HepG2 (cell line): ENCODE measurements around the gene PSMB10. TPM values are rescaled to one million over a fixed set of nuclear protein-coding genes. Genes with fewer than 3 reads are reported as not detected.

Source experiments
- ASH2L ChIP-seq: fragments of 300-600, 200-600 bp; sonication (generic); IDR thresholded peaks from 2 replicates; pipeline ENCODE4 v1.7.0; 2017; ENCODE audit warnings: low read depth, mild to moderate bottlenecking, moderate library complexity, mixed read lengths, low read length; ENCODE audit not compliant: insufficient read length
- CC2D1A ChIP-seq: sonication (generic); formaldehyde crosslinking; IDR thresholded peaks from 2 replicates; pipeline ENCODE4 v1.8.1; 2023; ENCODE audit warnings: mild to moderate bottlenecking, missing genetic modification reagents
- EP300 ChIP-seq, 3 experiments: sonication (generic) in 1 of 3; formaldehyde crosslinking in 1 of 3; IDR thresholded peaks; 2 replicates each; pipeline versions ENCODE4 v1.5.1 to v1.6.1; 2011 to 2020; ENCODE audit warnings: low read depth in 2 of 3, low read length in 2 of 3, borderline replicate concordance in 1 of 3, improper control_type of control experiment in 1 of 3, mild to moderate bottlenecking in 1 of 3, missing genetic modification reagents in 1 of 3, moderate library complexity in 1 of 3
- ETV5 ChIP-seq: IDR thresholded peaks from 2 replicates; pipeline ENCODE4 v1.6.1; 2018; ENCODE audit warnings: missing biosample characterization, missing genetic modification reagents, inconsistent platforms, borderline replicate concordance
- GATAD2A ChIP-seq: IDR thresholded peaks from 2 replicates; pipeline ENCODE4 v1.6.1; 2016
- GLI4 ChIP-seq: sonication (generic); formaldehyde crosslinking; IDR thresholded peaks from 2 replicates; pipeline ENCODE4 v1.5.1; 2020; ENCODE audit warnings: missing genetic modification reagents, mild to moderate bottlenecking, moderate library complexity, borderline replicate concordance
- HOXA7 ChIP-seq: sonication (generic); formaldehyde crosslinking; IDR thresholded peaks from 2 replicates; pipeline ENCODE4 v1.8.1; 2022; ENCODE audit warnings: mild to moderate bottlenecking, missing genetic modification reagents, moderate library complexity
- PHB2 ChIP-seq: fragments of 450-650 bp; IDR thresholded peaks from 2 replicates; pipeline ENCODE4 v1.6.1; 2018; ENCODE audit not compliant: partially characterized antibody
- ZFX ChIP-seq: sonication (generic); formaldehyde crosslinking; IDR thresholded peaks from 2 replicates; pipeline ENCODE4 v1.4.0; 2020; ENCODE audit warnings: mild to moderate bottlenecking, low read depth, missing genetic modification reagents, moderate library complexity
- ZNF101 ChIP-seq: sonication (generic); formaldehyde crosslinking; IDR thresholded peaks from 2 replicates; pipeline ENCODE4 v1.4.0; 2020; ENCODE audit warnings: mild to moderate bottlenecking, low read depth, missing genetic modification reagents, borderline replicate concordance
- ZNF251 ChIP-seq: sonication (generic); formaldehyde crosslinking; IDR thresholded peaks from 2 replicates; pipeline ENCODE4 v1.9.0; 2021; ENCODE audit warnings: mild to moderate bottlenecking, missing genetic modification reagents
- ZNF33A ChIP-seq: sonication (generic); formaldehyde crosslinking; IDR thresholded peaks from 2 replicates; pipeline ENCODE4 v1.5.1; 2020; ENCODE audit warnings: missing genetic modification reagents, mild to moderate bottlenecking, moderate library complexity, borderline replicate concordance
- ZNF543 ChIP-seq: sonication (generic); formaldehyde crosslinking; IDR thresholded peaks from 2 replicates; pipeline ENCODE4 v1.4.0; 2020; ENCODE audit warnings: mild to moderate bottlenecking, missing genetic modification reagents
- ZNF670 ChIP-seq: sonication (generic); formaldehyde crosslinking; IDR thresholded peaks from 2 replicates; pipeline ENCODE4 v1.8.0; 2022; ENCODE audit warnings: mild to moderate bottlenecking, missing genetic modification reagents, borderline replicate concordance
- polyA plus RNA-seq, 8 experiments: library from polyadenylated mRNA; depleted of rRNA in 3 of 8; stranded (reverse) in 7 of 8; unstranded in 1 of 8; fragments of >200 nt; fragmentation: Illumina TruSeq in 4 of 8; extraction: Trizol in 4 of 8; gene quantifications; 2 replicates each; pipeline versions ENCODE4 v1.2.1 to v1.2.3, GENCODE V29; 2011 to 2016; ENCODE audit warnings: low read depth in 4 of 8, missing spikeins in 1 of 8, mixed read lengths in 1 of 8; ENCODE audit not compliant: insufficient read depth in 1 of 8
- total RNA-seq, 5 experiments: library from RNA; depleted of rRNA; stranded (reverse); fragments of >200 nt; fragmentation: Illumina TruSeq; extraction: Trizol; gene quantifications; 2 replicates each; pipeline ENCODE4 v1.2.3, GENCODE V29; 2016; ENCODE audit warnings: low read depth in 1 of 5
- TF ChIP-seq, protein P1 (sequence below): sonication (generic); formaldehyde crosslinking; IDR thresholded peaks from 2 replicates; pipeline ENCODE4 v1.4.0; 2020; ENCODE audit warnings: missing genetic modification reagents, borderline replicate concordance
- TF ChIP-seq, protein P2 (sequence below): sonication (generic); formaldehyde crosslinking; IDR thresholded peaks from 2 replicates; pipeline ENCODE4 v1.4.0; 2020; ENCODE audit warnings: missing genetic modification reagents
- TF ChIP-seq, protein P3 (sequence below): sonication (generic); formaldehyde crosslinking; conservative IDR thresholded peaks from 2 replicates; pipeline ENCODE4 v1.8.0; 2022; ENCODE audit warnings: mild to moderate bottlenecking, moderate library complexity, missing genetic modification reagents
- TF ChIP-seq, protein P4 (sequence below): sonication (generic); formaldehyde crosslinking; IDR thresholded peaks from 2 replicates; pipeline ENCODE4 v1.9.0; 2022; ENCODE audit warnings: missing genetic modification reagents, mild to moderate bottlenecking, borderline replicate concordance
- TF ChIP-seq, protein P5 (sequence below): sonication (generic); formaldehyde crosslinking; IDR thresholded peaks from 2 replicates; pipeline ENCODE4 v1.5.0; 2020; ENCODE audit warnings: mild to moderate bottlenecking, missing genetic modification reagents

PSMB10 gene
- total and polyA plus RNA-seq, 2 of the 13 experiments (the other 11 are each of a cell fraction or from before 2014, with no cell fraction given): 12.7 to 65.9 TPM

DNA sequence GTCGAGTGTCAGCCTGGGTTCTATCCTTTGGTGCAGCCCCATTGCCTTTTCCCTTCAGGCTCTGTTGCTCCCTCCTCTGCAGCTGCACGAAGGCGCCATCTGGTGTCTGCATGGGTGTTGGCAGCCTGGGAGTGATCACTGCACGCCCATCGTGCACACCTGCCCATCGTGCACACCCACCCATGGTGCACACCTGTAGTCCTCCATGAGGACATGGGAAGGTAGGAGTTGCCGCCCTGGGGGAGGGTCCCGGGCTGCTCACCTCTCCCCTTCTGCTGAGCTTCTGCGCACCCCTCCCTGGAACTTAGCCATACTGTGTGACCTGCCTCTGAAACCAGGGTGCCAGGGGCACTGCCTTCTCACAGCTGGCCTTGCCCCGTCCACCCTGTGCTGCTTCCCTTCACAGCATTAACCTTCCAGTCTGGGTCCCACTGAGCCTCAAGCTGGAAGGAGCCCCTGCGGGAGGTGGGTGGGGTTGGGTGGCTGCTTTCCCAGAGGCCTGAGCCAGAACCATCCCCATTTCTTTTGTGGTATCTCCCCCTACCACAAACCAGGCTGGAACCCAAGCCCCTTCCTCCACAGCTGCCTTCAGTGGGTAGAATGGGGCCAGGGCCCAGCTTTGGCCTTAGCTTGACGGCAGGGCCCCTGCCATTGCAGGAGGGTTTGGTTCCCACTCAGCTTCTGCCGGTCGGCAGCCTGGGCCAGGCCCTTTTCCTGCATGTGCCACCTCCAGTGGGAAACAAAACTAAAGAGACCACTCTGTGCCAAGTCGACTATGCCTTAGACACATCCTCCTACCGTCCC is 7.9 kb downstream of the PSMB10 start (continued):
- no peak for TF ChIP-seq ZNF101 (CRISPR knock-in tag)
- TF ChIP-seq EP300 (IDR thresholded peaks at IDR 0.05; ENCODE audit: low read depth in 2 of 2, low read length in 2 of 2): no peak
- TF ChIP-seq EP300 (CRISPR knock-in tag; IDR thresholded peaks at IDR 0.05; ENCODE audit: borderline replicate concordance): no peak
- TF ChIP-seq ZFX (CRISPR knock-in tag): peak; percentile 33; the same call in 1 of the 2 replicates
- TF ChIP-seq, protein P1, sequence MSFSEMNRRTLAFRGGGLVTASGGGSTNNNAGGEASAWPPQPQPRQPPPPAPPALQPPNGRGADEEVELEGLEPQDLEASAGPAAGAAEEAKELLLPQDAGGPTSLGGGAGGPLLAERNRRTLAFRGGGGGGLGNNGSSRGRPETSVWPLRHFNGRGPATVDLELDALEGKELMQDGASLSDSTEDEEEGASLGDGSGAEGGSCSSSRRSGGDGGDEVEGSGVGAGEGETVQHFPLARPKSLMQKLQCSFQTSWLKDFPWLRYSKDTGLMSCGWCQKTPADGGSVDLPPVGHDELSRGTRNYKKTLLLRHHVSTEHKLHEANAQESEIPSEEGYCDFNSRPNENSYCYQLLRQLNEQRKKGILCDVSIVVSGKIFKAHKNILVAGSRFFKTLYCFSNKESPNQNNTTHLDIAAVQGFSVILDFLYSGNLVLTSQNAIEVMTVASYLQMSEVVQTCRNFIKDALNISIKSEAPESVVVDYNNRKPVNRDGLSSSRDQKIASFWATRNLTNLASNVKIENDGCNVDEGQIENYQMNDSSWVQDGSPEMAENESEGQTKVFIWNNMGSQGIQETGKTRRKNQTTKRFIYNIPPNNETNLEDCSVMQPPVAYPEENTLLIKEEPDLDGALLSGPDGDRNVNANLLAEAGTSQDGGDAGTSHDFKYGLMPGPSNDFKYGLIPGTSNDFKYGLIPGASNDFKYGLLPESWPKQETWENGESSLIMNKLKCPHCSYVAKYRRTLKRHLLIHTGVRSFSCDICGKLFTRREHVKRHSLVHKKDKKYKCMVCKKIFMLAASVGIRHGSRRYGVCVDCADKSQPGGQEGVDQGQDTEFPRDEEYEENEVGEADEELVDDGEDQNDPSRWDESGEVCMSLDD (CRISPR knock-in tag): no peak
- TF ChIP-seq ZNF543 (CRISPR knock-in tag): no peak
- TF ChIP-seq, protein P2, sequence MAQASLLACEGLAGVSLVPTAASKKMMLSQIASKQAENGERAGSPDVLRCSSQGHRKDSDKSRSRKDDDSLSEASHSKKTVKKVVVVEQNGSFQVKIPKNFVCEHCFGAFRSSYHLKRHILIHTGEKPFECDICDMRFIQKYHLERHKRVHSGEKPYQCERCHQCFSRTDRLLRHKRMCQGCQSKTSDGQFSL (CRISPR knock-in tag): no peak
- no peak for TF ChIP-seq GATAD2A (CRISPR knock-in tag)
- no peak for TF ChIP-seq HOXA7
- TF ChIP-seq, protein P3, sequence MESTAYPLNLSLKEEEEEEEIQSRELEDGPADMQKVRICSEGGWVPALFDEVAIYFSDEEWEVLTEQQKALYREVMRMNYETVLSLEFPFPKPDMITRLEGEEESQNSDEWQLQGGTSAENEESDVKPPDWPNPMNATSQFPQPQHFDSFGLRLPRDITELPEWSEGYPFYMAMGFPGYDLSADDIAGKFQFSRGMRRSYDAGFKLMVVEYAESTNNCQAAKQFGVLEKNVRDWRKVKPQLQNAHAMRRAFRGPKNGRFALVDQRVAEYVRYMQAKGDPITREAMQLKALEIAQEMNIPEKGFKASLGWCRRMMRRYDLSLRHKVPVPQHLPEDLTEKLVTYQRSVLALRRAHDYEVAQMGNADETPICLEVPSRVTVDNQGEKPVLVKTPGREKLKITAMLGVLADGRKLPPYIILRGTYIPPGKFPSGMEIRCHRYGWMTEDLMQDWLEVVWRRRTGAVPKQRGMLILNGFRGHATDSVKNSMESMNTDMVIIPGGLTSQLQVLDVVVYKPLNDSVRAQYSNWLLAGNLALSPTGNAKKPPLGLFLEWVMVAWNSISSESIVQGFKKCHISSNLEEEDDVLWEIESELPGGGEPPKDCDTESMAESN (CRISPR knock-in tag): no peak
- TF ChIP-seq ZNF33A: no peak
- TF ChIP-seq ASH2L: no peak
- TF ChIP-seq ZNF670 (CRISPR knock-in tag): no peak
- TF ChIP-seq PHB2: no peak
- TF ChIP-seq ZNF251: no peak
- no peak for TF ChIP-seq CC2D1A (CRISPR knock-in tag)
- TF ChIP-seq GLI4 (CRISPR knock-in tag): no peak
- TF ChIP-seq ETV5 (CRISPR knock-in tag): no peak
- TF ChIP-seq, protein P4, sequence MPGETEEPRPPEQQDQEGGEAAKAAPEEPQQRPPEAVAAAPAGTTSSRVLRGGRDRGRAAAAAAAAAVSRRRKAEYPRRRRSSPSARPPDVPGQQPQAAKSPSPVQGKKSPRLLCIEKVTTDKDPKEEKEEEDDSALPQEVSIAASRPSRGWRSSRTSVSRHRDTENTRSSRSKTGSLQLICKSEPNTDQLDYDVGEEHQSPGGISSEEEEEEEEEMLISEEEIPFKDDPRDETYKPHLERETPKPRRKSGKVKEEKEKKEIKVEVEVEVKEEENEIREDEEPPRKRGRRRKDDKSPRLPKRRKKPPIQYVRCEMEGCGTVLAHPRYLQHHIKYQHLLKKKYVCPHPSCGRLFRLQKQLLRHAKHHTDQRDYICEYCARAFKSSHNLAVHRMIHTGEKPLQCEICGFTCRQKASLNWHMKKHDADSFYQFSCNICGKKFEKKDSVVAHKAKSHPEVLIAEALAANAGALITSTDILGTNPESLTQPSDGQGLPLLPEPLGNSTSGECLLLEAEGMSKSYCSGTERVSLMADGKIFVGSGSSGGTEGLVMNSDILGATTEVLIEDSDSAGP (CRISPR knock-in tag): no peak
- TF ChIP-seq, protein P5, sequence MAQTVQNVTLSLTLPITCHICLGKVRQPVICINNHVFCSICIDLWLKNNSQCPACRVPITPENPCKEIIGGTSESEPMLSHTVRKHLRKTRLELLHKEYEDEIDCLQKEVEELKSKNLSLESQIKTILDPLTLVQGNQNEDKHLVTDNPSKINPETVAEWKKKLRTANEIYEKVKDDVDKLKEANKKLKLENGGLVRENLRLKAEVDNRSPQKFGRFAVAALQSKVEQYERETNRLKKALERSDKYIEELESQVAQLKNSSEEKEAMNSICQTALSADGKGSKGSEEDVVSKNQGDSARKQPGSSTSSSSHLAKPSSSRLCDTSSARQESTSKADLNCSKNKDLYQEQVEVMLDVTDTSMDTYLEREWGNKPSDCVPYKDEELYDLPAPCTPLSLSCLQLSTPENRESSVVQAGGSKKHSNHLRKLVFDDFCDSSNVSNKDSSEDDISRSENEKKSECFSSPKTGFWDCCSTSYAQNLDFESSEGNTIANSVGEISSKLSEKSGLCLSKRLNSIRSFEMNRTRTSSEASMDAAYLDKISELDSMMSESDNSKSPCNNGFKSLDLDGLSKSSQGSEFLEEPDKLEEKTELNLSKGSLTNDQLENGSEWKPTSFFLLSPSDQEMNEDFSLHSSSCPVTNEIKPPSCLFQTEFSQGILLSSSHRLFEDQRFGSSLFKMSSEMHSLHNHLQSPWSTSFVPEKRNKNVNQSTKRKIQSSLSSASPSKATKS: no peak
